ENCODE results near the gene UCKL1.

DNA sequence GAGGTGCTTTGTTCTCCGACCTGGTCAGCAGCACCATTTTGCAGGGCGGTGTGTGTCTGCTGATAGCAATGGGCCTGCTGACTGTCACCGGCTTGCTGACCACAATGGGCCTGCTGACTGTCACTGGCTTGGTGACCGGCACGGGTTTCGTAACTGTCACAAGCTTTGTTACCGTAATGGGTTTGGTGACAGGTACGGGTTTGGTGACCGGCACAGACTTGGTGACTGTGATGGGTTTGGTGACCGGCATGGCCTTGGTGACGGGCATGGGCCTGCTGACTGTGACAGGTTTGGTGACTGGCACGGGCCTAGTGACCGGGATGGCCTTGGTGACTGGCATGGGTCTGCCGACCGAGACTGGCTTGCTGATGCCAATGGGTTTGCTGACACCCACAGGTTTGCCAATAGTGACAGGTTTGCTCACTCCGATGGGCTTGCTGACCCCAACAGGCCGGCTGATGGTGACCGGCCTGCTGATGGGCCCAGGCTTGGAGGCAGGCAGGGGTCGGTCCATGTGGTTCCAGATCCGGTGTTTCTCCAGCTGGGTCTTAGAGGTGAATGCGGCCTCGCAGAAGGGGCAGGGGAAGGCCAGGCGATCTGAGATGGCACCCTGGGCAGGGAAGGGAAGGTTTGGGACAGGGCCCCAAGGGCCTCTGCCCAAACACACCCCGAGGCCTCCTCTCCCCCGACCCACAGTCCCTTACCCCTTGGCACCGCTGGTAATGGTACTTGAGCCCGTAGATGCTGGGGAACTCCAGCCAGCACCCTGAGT lies 10.1 kb upstream of the UCKL1 start:
- TF ChIP-seq EZH2 (IDR thresholded peaks at IDR 0.05; ENCODE audit: borderline replicate concordance): no peak
- TF ChIP-seq, protein P1, sequence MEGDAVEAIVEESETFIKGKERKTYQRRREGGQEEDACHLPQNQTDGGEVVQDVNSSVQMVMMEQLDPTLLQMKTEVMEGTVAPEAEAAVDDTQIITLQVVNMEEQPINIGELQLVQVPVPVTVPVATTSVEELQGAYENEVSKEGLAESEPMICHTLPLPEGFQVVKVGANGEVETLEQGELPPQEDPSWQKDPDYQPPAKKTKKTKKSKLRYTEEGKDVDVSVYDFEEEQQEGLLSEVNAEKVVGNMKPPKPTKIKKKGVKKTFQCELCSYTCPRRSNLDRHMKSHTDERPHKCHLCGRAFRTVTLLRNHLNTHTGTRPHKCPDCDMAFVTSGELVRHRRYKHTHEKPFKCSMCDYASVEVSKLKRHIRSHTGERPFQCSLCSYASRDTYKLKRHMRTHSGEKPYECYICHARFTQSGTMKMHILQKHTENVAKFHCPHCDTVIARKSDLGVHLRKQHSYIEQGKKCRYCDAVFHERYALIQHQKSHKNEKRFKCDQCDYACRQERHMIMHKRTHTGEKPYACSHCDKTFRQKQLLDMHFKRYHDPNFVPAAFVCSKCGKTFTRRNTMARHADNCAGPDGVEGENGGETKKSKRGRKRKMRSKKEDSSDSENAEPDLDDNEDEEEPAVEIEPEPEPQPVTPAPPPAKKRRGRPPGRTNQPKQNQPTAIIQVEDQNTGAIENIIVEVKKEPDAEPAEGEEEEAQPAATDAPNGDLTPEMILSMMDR (IDR thresholded peaks at IDR 0.05; ENCODE audit: poor library complexity): no peak

All from hepatocyte (in vitro differentiated cells).